Measurements from ENCODE around the gene HNRNPAB. TPM values are rescaled to one million over a fixed set of nuclear protein-coding genes. Genes with fewer than 3 reads are reported as not detected.

HNRNPAB gene
- total RNA-seq, 1 donor from 2014 or later: 281 TPM

GRCh38 chr5:178213003-178213461 lies 8.7 kb downstream of the HNRNPAB start:
- TF ChIP-seq, protein P1, sequence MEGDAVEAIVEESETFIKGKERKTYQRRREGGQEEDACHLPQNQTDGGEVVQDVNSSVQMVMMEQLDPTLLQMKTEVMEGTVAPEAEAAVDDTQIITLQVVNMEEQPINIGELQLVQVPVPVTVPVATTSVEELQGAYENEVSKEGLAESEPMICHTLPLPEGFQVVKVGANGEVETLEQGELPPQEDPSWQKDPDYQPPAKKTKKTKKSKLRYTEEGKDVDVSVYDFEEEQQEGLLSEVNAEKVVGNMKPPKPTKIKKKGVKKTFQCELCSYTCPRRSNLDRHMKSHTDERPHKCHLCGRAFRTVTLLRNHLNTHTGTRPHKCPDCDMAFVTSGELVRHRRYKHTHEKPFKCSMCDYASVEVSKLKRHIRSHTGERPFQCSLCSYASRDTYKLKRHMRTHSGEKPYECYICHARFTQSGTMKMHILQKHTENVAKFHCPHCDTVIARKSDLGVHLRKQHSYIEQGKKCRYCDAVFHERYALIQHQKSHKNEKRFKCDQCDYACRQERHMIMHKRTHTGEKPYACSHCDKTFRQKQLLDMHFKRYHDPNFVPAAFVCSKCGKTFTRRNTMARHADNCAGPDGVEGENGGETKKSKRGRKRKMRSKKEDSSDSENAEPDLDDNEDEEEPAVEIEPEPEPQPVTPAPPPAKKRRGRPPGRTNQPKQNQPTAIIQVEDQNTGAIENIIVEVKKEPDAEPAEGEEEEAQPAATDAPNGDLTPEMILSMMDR (IDR thresholded peaks at IDR 0.05; ENCODE audit: partially characterized antibody, unreplicated experiment): no peak
- no peaks in the 10 kb centered on the region for H3K36me3 Mint-ChIP-seq (ENCODE audit: unreplicated experiment)
- no peak overlapping the region for H3K27ac Mint-ChIP-seq (ENCODE audit: unreplicated experiment)
- H3K4me1 Mint-ChIP-seq (ENCODE audit: low read depth, unreplicated experiment): peaks cover 1% of the 10 kb centered on the region
- no peak overlapping the region for H3K4me3 Mint-ChIP-seq (ENCODE audit: unreplicated experiment)
- no peak for DNase-seq
- peaks cover 7% of the 10 kb centered on the region for H3K27me3 Mint-ChIP-seq (ENCODE audit: unreplicated experiment)
- peaks cover 7% of the 10 kb centered on the region for H3K9me3 Mint-ChIP-seq (ENCODE audit: unreplicated experiment)

- Mint-ChIP-seq H3K4me1 (ENCODE audit: low read depth, unreplicated experiment) (no peaks in the 10 kb centered on the region), H3K27me3 (ENCODE audit: unreplicated experiment) (peaks cover 7% of the 10 kb centered on the region), H3K27ac (ENCODE audit: unreplicated experiment) (no peak overlapping the region), H3K36me3 (ENCODE audit: unreplicated experiment) (no peaks in the 10 kb centered on the region), H3K4me3 (ENCODE audit: unreplicated experiment) (no peak overlapping the region), H3K9me3 (ENCODE audit: unreplicated experiment) (peaks cover 7% of the 10 kb centered on the region)
- TF ChIP-seq, protein P1 (IDR thresholded peaks at IDR 0.05; ENCODE audit: partially characterized antibody, unreplicated experiment): no peak
- DNase-seq: no peak
Measured at GRCh38 chr5:178213748-178214151, 9.4 kb downstream of the HNRNPAB start.

DNA sequence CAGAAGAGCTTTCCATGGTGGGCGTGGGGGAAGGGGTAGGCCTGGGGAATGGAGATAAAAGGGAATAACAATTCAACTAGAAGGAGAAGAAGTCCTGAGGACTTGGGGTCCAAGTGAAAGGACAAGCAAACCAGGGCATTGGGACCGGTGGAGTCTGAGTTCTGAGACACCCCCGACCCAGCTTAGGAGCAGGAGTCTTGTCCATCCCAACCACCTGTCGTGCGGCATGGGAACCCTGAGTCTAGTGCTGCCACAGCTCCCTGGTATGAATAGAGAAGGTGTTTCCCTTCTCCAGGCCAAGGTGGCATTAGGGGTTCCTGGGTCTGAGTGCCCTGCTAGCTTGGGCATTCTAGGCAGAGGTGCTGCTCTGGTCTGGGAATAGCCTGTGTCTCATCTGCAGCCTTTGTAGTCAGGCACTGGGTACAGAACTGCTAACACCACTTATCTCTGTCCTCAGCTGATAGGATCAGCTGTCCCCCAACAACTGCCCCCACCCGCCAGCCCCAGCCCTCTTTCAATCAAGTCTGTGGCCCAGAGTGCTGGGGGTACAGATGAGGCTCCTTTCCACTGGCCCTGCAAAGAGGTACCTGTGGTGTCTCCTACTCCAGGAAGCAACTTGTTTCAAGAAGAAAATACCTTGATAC lies 9.9 kb downstream of the HNRNPAB start:
- peaks cover 4% of the 10 kb centered on the region for H3K27me3 Mint-ChIP-seq (ENCODE audit: unreplicated experiment)

GRCh38 chr5:178215280-178216002 lies 11.1 kb downstream of the HNRNPAB start:
- no peak overlapping the region for H3K4me3 Mint-ChIP-seq (ENCODE audit: unreplicated experiment)
- H3K36me3 Mint-ChIP-seq (ENCODE audit: unreplicated experiment): no peaks in the 10 kb centered on the region
- no peaks in the 10 kb centered on the region for H3K4me1 Mint-ChIP-seq (ENCODE audit: low read depth, unreplicated experiment)
- TF ChIP-seq, protein P1 (IDR thresholded peaks at IDR 0.05; ENCODE audit: partially characterized antibody, unreplicated experiment): no peak
- no peaks in the 10 kb centered on the region for H3K27me3 Mint-ChIP-seq (ENCODE audit: unreplicated experiment)
- H3K27ac Mint-ChIP-seq (ENCODE audit: unreplicated experiment): no peak overlapping the region
- H3K9me3 Mint-ChIP-seq (ENCODE audit: unreplicated experiment): peaks cover 7% of the 10 kb centered on the region
- no peak for DNase-seq

More for the DNA sequence above, 9.9 kb downstream of the HNRNPAB start:
- Mint-ChIP-seq H3K27ac (ENCODE audit: unreplicated experiment) (no peak overlapping the region), H3K9me3 (ENCODE audit: unreplicated experiment) (peaks cover 7% of the 10 kb centered on the region), H3K36me3 (ENCODE audit: unreplicated experiment) (no peaks in the 10 kb centered on the region), H3K4me3 (ENCODE audit: unreplicated experiment) (no peak overlapping the region), H3K4me1 (ENCODE audit: low read depth, unreplicated experiment) (no peaks in the 10 kb centered on the region)
- TF ChIP-seq, protein P1 (IDR thresholded peaks at IDR 0.05; ENCODE audit: partially characterized antibody, unreplicated experiment): no peak
- no peak for DNase-seq

DNA sequence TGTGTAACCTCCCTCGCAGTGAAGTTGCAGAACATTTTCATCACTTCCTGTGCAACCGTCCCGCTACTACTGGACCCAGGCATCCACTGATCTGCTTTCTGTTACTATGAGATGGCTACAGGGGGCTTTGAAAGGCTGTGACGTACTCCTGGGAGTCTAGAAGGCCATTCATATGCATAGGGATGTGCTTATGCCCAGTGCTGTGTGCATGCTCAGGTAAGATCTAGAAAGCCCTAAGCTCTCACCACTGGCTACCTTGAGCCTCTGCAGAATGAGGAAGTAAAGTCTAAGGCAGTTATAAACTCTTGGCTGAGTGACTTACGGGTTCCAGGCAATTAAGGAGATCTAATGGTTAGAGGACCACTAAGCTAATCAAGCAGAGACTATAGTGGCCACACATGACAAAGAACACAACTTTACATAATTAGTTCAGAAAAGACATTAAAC lies 11.8 kb downstream of the HNRNPAB start:
- Mint-ChIP-seq H3K27me3 (ENCODE audit: unreplicated experiment) (no peaks in the 10 kb centered on the region), H3K27ac (ENCODE audit: unreplicated experiment) (no peak overlapping the region), H3K36me3 (ENCODE audit: unreplicated experiment) (no peaks in the 10 kb centered on the region), H3K4me3 (ENCODE audit: unreplicated experiment) (no peak overlapping the region), H3K4me1 (ENCODE audit: low read depth, unreplicated experiment) (no peaks in the 10 kb centered on the region), H3K9me3 (ENCODE audit: unreplicated experiment) (peaks cover 7% of the 10 kb centered on the region)
- TF ChIP-seq, protein P1 (IDR thresholded peaks at IDR 0.05; ENCODE audit: partially characterized antibody, unreplicated experiment): no peak
- DNase-seq: no peak

All from glutamatergic neuron (in vitro differentiated cells).